Measurements from ENCODE around the gene DELE1. TPM values are rescaled to one million over a fixed set of nuclear protein-coding genes. Genes with fewer than 3 reads are reported as not detected.

The DELE1 gene
- total RNA-seq, 1 donor from 2014 or later, result 40.7 TPM

DNA sequence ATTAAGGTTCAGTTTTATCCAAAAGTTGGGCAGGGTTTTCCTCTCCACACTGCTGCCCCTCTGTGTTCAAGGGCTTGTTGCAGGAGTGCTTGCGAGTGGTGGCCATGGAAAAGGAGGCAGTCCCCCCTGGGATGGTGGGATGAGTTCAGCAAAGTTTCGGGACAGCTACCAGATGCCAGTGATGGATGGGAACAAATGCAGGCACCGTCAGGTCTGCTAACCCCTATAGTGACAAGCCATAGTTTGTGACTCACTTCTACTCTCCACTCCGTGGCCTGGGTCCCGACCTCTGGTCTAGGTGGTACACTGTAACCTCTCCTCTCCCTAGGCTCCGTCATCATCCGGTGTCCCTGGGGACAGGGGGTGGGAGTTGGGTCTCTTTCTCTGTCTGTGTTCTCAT, 41.4 kb downstream of the DELE1 start:
- no peak for DNase-seq (ENCODE audit: low spot score in 2 of 2)
- intact Hi-C loops (cut with DNase I), result no loop called here
- Histone ChIP-seq H3K4me1 (peaks cover 0 to 4% of the 10 kb centered on the region in 2 donors), H3K9me3 (no peaks in the 10 kb centered on the region), H3K27me3 (no peaks in the 10 kb centered on the region), H3K36me3 (no peaks in the 10 kb centered on the region), H3K27ac (no peak overlapping the region), H3K4me3 (no peak overlapping the region)
- TF ChIP-seq, protein P1, sequence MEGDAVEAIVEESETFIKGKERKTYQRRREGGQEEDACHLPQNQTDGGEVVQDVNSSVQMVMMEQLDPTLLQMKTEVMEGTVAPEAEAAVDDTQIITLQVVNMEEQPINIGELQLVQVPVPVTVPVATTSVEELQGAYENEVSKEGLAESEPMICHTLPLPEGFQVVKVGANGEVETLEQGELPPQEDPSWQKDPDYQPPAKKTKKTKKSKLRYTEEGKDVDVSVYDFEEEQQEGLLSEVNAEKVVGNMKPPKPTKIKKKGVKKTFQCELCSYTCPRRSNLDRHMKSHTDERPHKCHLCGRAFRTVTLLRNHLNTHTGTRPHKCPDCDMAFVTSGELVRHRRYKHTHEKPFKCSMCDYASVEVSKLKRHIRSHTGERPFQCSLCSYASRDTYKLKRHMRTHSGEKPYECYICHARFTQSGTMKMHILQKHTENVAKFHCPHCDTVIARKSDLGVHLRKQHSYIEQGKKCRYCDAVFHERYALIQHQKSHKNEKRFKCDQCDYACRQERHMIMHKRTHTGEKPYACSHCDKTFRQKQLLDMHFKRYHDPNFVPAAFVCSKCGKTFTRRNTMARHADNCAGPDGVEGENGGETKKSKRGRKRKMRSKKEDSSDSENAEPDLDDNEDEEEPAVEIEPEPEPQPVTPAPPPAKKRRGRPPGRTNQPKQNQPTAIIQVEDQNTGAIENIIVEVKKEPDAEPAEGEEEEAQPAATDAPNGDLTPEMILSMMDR (IDR thresholded peaks at IDR 0.05), result no peak

DNA sequence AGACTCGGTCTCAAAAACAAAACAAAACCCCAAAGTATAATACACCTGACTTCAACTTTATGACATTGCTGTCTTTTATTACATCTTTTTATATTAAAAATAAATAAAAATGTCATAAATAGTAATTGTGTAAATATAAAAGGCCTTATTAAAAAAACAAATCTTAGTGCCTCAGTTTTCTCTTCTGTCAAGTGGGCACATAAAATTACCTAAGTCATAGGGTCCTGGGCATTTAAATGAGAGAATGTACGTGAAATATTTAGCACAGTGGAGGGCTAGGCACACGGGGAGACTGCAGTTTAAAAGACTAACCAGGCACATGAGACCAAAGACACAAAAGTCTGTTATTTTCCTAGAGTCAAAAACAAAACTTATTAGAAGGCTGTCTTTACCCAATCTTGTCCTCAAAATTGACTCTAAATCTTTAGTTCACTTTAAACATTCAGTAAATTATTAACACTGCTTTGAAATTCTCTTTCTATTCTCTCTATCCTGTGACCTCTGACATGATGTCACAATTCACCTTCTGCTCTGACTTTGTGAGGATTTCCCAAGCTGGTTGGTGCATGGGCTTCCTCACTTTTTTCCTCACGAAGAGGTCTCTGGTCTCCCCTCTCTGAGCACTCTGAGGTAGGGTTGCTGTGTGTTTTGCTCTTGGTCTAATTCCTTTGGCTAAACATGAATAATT, 42.7 kb downstream of the DELE1 start:
- intact Hi-C loops (cut with DNase I), result no loop called here

GRCh38 chr5:141966963-141967333, 43.3 kb downstream of the DELE1 start:
- H3K9me3 ChIP-seq, result no peaks in the 10 kb centered on the region
- intact Hi-C loops (cut with DNase I), result no loop called here
- TF ChIP-seq, protein P1 (IDR thresholded peaks at IDR 0.05), result no peak

More for the DNA sequence above, 42.7 kb downstream of the DELE1 start:
- H3K4me1 ChIP-seq, result peaks cover 0 to 11% of the 10 kb centered on the region in 2 donors
- H3K27me3 ChIP-seq, result no peaks in the 10 kb centered on the region
- H3K27ac ChIP-seq, result no peak overlapping the region
- TF ChIP-seq, protein P1 (IDR thresholded peaks at IDR 0.05), result no peak
- no peaks in the 10 kb centered on the region for H3K36me3 ChIP-seq
- no peaks in the 10 kb centered on the region for H3K9me3 ChIP-seq
- DNase-seq (ENCODE audit: low spot score in 2 of 2), result no peak
- H3K4me3 ChIP-seq, result no peak overlapping the region

GRCh38 chr5:141968914-141969608, 45.4 kb downstream of the DELE1 start, which contains the start of gene RNF14:
Gene RNF14 (plus strand): TSS chr5:141969105. CDS start chr5:141973589, 4,484 bp downstream.
- no peaks in the 10 kb centered on the region for H3K27me3 ChIP-seq
- peaks cover 12 to 14% of the 10 kb centered on the region in 2 donors for H3K36me3 ChIP-seq
- H3K4me1 ChIP-seq, result peaks cover 0 to 12% of the 10 kb centered on the region in 2 donors
- peak; percentile 71 to 97 for DNase-seq (ENCODE audit: low spot score in 2 of 2)
- intact Hi-C loops (cut with DNase I), result loop anchor here (2.0 kb wide), 1 partner anchor 46 kb away; the partner anchor contains the start of gene DELE1
- TF ChIP-seq, protein P1 (IDR thresholded peaks at IDR 0.05), result peak; percentile 98 to 99 (median 98)
- peak within 1 kb of the TSS; percentile 95 to 98 for H3K27ac ChIP-seq
- H3K4me3 ChIP-seq, result peak within 1 kb of the TSS; percentile 67 to 83
- H3K9me3 ChIP-seq, result no peaks in the 10 kb centered on the region

More at GRCh38 chr5:141966963-141967333, 43.3 kb downstream of the DELE1 start:
- Histone ChIP-seq H3K4me1 (peaks cover 0 to 11% of the 10 kb centered on the region in 2 donors), H3K4me3 (no peak overlapping the region), H3K27me3 (no peaks in the 10 kb centered on the region), H3K27ac (no peak overlapping the region), H3K36me3 (peaks cover 0 to under 1% of the 10 kb centered on the region in 2 donors)
- DNase-seq (ENCODE audit: low spot score in 2 of 2), result no peak

DNA sequence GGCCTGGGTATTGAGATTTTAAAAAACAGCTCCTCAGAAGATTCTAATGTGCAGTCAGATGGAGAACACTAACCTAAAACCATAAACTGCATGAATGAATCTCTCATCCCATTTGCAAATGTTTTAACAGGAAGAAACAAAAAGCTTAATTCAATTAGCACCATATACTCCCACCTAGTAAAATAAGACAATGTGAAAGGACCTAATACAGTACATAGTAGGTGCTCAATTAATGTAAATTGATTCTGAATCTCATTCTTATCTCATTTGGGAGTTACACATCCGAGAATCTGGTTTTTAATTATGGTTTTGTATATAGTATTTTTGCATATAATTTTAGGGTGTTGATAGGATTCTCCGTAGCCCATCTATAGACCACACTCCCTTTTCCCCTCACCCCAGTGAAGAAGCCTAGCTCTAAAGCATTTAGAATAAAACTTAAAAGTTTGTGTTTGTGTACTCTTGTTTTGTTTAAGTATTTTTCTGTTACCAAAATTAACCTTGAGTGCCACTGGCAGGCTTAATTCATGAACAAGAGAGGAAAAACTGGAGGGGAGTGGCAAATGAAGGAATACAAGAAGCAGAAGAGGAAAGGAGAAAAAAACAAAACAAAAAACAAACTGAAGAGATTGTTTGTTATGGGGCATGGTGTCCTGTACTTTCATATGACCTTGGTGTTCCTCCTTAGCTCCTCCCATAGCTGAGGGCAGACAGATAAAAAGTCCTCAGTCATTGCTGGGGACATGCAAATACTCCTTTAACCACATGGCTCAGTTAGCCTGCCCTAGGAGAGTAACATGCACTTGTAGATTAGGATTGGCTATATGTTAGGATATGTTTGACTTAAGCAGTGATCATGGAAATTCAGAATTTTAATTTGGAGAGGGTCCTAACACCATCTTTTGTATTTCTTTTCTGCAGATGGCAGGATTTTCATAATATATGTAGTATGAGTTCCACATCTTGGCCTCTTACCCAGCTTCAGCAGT, 46.4 kb downstream of the DELE1 start:
- intact Hi-C loops (cut with DNase I), result loop anchor here (2.0 kb wide), 1 partner anchor 47 kb away; the partner anchor contains the start of gene DELE1
- peaks cover 17 to 20% of the 10 kb centered on the region in 2 donors for H3K36me3 ChIP-seq
- TF ChIP-seq, protein P1 (IDR thresholded peaks at IDR 0.05), result no peak

More for the DNA sequence above, 46.4 kb downstream of the DELE1 start:
- Histone ChIP-seq H3K27ac (peak overlapping the region; percentile 95 to 98), H3K4me1 (peaks cover 0 to 15% of the 10 kb centered on the region in 2 donors), H3K4me3 (peak overlapping the region; percentile 67 to 83), H3K27me3 (no peaks in the 10 kb centered on the region), H3K9me3 (no peaks in the 10 kb centered on the region)
- DNase-seq (ENCODE audit: low spot score in 2 of 2), result no peak

Measured in ascending aorta (tissue), 2 donors.